Muscle layer of duodenum (tissue), 2 donors: ENCODE measurements around the gene CTDP1.

Source experiments
- H3K27ac ChIP-seq: one replicate; pipeline ENCODE4 v1.7.0; 2013; ENCODE audit warnings: mild to moderate bottlenecking, low read length
- H3K27me3 ChIP-seq: one replicate; pipeline ENCODE4 v1.7.0; 2013; ENCODE audit warnings: low read depth, mild to moderate bottlenecking, control low read depth, low read length
- H3K36me3 ChIP-seq, 2 donors: one replicate each; pipeline ENCODE4 v1.7.0; 2013; ENCODE audit warnings: low read length in 2 of 2, control low read depth in 1 of 2, mild to moderate bottlenecking in 1 of 2; ENCODE audit not compliant: insufficient read depth in 2 of 2, control insufficient read depth in 1 of 2
- H3K4me1 ChIP-seq, 2 donors: one replicate each; pipeline ENCODE4 v1.7.0; 2013; ENCODE audit warnings: low read length in 2 of 2, mild to moderate bottlenecking in 2 of 2, control low read depth in 1 of 2, moderate library complexity in 1 of 2; ENCODE audit not compliant: insufficient read depth in 2 of 2, control insufficient read depth in 1 of 2
- H3K4me3 ChIP-seq, 2 donors: one replicate each; pipeline ENCODE4 v1.7.0; 2013; ENCODE audit warnings: low read length in 2 of 2, low read depth in 1 of 2, mild to moderate bottlenecking in 1 of 2
- H3K9me3 ChIP-seq, 2 donors: one replicate each; pipeline ENCODE4 v1.7.0; 2013; ENCODE audit warnings: low read length in 2 of 2, control low read depth in 1 of 2, mild to moderate bottlenecking in 1 of 2; ENCODE audit not compliant: control insufficient read depth in 1 of 2
- donor health status: healthy.

Gene CTDP1

DNA sequence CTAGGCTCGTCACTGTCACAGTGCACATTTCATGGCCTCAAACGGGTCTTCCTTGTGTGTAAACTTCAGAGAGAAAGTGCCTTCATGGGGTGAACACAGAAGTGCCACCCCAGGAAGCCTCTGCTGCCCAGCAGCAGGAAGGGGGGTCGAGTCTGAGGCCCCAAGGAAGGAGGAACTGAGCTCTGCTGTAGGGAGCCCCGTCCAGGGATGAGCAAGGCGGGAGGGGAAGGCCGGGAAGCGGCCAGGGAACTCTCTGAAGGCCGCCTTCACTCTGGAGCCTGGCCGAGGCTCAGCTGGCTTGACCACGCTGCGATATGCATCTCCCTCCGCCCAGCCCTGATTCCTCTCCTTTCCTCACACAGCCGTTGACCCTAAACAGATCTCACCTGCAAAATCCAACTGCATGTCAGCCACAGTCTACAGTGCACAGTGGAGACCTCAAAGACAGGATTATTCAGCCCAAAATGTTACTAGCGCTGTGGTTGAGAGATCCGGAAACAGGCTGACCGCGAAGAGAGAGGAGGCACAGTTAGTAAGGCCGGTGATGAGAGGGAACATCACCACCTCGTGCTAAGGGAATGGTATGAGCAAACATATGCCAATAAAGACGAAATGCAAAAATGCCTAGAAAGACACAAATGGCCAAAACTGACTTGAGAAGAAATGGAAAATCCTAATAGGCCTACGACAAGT lies 34.2 kb upstream of the CTDP1 start:
- no peak overlapping the region for H3K27ac ChIP-seq
- peaks cover 0 to 6% of the 10 kb centered on the region in 2 donors for H3K4me1 ChIP-seq
- no peak overlapping the region for H3K4me3 ChIP-seq
- no peaks in the 10 kb centered on the region for H3K9me3 ChIP-seq
- no peaks in the 10 kb centered on the region for H3K36me3 ChIP-seq
- no peaks in the 10 kb centered on the region for H3K27me3 ChIP-seq

DNA sequence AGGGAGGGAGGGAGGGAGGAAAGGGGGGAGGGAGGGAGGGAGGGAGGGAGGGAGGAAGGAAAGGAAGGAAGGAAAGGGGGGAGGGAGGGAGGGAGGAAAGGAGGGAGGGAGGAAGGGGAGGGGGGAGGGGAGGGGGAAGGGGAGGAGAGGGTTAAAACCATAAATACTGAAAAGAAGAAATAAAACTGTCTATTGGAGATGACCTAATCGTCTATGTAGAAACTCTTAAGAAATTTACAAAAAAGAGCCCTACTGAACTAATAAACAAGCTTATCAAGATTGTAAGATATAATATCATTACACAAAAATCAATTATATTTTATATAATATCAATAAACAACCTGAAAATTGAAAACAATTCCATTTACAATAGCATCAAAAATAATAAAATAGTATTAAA lies 32.3 kb upstream of the CTDP1 start:
- no peak overlapping the region for H3K27ac ChIP-seq
- no peaks in the 10 kb centered on the region for H3K9me3 ChIP-seq
- H3K27me3 ChIP-seq, result no peaks in the 10 kb centered on the region
- no peak overlapping the region for H3K4me3 ChIP-seq
- H3K36me3 ChIP-seq, result no peaks in the 10 kb centered on the region
- H3K4me1 ChIP-seq, result peaks cover 0 to 6% of the 10 kb centered on the region in 2 donors

GRCh38 chr18:79650959-79651358 lies 28.6 kb upstream of the CTDP1 start:
- H3K9me3 ChIP-seq, result peaks cover 0 to 2% of the 10 kb centered on the region in 2 donors
- no peaks in the 10 kb centered on the region for H3K36me3 ChIP-seq
- H3K4me1 ChIP-seq, result no peaks in the 10 kb centered on the region
- no peak overlapping the region for H3K4me3 ChIP-seq
- no peak overlapping the region for H3K27ac ChIP-seq
- H3K27me3 ChIP-seq, result no peaks in the 10 kb centered on the region

GRCh38 chr18:79657342-79657996 lies 22.1 kb upstream of the CTDP1 start:
- H3K27ac ChIP-seq, result no peak overlapping the region
- no peaks in the 10 kb centered on the region for H3K36me3 ChIP-seq
- H3K4me3 ChIP-seq, result no peak overlapping the region
- H3K4me1 ChIP-seq, result no peaks in the 10 kb centered on the region
- H3K27me3 ChIP-seq, result no peaks in the 10 kb centered on the region
- H3K9me3 ChIP-seq, result peaks cover 0 to 5% of the 10 kb centered on the region in 2 donors

GRCh38 chr18:79658366-79658765 lies 21.2 kb upstream of the CTDP1 start:
- peaks cover 0 to 5% of the 10 kb centered on the region in 2 donors for H3K9me3 ChIP-seq
- no peak overlapping the region for H3K4me3 ChIP-seq
- no peaks in the 10 kb centered on the region for H3K4me1 ChIP-seq
- H3K27me3 ChIP-seq, result no peaks in the 10 kb centered on the region
- H3K27ac ChIP-seq, result no peak overlapping the region
- no peaks in the 10 kb centered on the region for H3K36me3 ChIP-seq

DNA sequence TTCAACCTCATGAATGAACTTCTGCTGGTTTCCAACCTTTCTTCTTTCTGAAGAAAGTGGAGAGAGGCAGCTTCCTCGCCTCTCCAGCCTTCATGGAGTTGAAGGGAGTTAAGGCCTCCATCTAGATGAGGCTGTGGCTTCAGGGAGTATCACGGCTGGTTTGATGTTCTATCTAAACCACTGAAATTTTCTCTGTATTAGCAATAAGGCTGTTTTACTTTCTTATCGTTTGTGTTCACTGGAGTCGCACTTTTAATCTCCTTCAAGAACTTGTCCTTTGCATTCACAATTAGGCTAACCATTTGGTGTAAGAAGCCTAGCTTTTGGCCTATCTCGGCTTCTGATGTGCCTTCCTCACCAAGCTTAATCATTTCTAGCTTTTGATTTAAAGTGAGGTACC lies 19.9 kb upstream of the CTDP1 start:
- H3K4me1 ChIP-seq, result no peaks in the 10 kb centered on the region
- H3K27me3 ChIP-seq, result no peaks in the 10 kb centered on the region
- no peak overlapping the region for H3K4me3 ChIP-seq
- no peaks in the 10 kb centered on the region for H3K36me3 ChIP-seq
- H3K9me3 ChIP-seq, result peaks cover 0 to 5% of the 10 kb centered on the region in 2 donors
- H3K27ac ChIP-seq, result no peak overlapping the region

GRCh38 chr18:79662034-79662433 lies 17.6 kb upstream of the CTDP1 start:
- Histone ChIP-seq H3K36me3 (no peaks in the 10 kb centered on the region), H3K4me1 (no peaks in the 10 kb centered on the region), H3K4me3 (no peak overlapping the region), H3K27ac (no peak overlapping the region), H3K27me3 (no peaks in the 10 kb centered on the region), H3K9me3 (no peaks in the 10 kb centered on the region)

DNA sequence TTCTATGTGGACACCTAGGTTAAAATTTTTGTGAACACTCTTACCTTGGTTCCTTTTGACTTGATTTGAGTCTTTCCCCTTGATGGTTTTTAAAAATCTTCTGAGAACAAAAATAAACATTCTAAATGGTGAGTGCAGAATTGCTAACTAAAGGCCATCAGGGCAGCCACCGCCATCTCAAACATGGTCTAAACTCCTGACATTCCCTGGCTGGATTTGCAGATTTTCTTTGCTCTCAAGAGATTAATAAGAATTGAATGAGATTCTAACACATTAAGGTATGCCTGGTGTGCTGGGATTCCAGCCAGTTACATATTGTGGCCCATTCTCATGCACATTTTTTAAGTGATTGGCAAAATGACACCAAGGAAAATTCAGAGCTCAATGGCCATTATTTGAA lies 17.2 kb upstream of the CTDP1 start:
- Histone ChIP-seq H3K27ac (no peak overlapping the region), H3K4me3 (no peak overlapping the region), H3K4me1 (no peaks in the 10 kb centered on the region), H3K36me3 (no peaks in the 10 kb centered on the region), H3K27me3 (no peaks in the 10 kb centered on the region), H3K9me3 (no peaks in the 10 kb centered on the region)

GRCh38 chr18:79664525-79665125 lies 15.0 kb upstream of the CTDP1 start:
- Histone ChIP-seq H3K9me3 (no peaks in the 10 kb centered on the region), H3K27me3 (no peaks in the 10 kb centered on the region), H3K36me3 (no peaks in the 10 kb centered on the region), H3K27ac (no peak overlapping the region), H3K4me3 (no peak overlapping the region), H3K4me1 (no peaks in the 10 kb centered on the region)

DNA sequence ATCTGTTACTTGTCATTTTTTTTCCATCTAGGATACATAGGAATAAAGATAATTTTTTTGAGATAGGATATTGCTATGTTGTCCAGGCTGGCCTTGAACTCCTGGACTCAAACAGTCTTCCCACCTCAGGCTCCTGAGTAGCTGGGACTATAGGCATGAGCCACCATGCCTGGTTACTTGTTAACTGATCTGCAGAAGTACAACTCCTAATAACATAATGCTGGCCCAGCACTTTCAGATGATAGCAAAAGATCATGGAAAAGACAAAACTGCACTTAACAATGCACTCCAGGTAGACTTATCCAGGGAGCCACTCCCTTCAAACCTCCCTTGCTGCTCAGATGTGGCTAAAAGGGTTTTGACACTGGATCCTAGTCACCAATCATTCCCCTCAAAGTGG lies 11.4 kb upstream of the CTDP1 start:
- H3K9me3 ChIP-seq, result no peaks in the 10 kb centered on the region
- no peak overlapping the region for H3K27ac ChIP-seq
- H3K4me3 ChIP-seq, result no peak overlapping the region
- no peaks in the 10 kb centered on the region for H3K4me1 ChIP-seq
- no peaks in the 10 kb centered on the region for H3K36me3 ChIP-seq
- H3K27me3 ChIP-seq, result no peaks in the 10 kb centered on the region

DNA sequence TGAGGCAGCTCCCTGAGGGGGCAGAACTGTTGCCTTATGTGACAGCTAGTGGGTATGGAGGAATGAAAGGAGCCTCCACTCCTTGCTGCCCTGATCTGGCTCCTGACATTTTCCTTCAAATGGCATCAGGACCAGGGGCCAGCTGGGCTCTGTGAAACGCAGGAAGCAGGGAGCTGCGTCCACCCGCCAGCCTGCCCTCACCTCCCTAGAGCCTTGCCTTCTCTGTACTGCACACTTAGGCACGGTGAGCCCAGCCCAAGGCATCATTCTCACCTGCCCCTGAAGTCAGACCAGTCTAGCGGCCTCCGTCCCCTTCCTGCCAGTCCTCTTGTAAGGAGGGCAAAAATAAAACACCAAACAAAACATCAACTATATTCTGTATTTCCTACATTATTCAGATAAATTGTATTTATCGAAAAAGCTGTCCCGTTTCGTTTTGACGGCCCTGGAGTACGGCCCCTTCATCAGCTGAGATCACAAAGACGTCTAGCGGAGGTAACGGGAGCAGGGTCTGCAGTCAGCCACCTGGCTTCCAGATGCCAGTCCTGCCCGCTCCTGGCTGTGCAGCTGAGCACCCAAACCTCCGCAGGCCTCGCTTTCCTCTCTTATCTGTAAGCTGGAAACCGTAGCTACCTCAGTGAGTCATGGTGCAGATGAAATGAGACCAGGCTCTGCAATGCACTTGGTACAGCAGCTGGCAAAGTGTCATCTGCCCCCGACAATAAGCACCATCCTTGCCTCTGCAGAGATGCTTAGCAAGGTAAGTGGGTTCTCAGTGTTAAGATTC lies 6.9 kb upstream of the CTDP1 start:
- Histone ChIP-seq H3K9me3 (no peaks in the 10 kb centered on the region), H3K27ac (no peak overlapping the region), H3K4me3 (no peak overlapping the region), H3K36me3 (no peaks in the 10 kb centered on the region), H3K27me3 (no peaks in the 10 kb centered on the region), H3K4me1 (peaks cover 0 to 7% of the 10 kb centered on the region in 2 donors)
